ENCODE data around the gene SETX.

SETX gene

GRCh38 chr9:132346177-132346576 is 8.6 kb downstream of the SETX start:
- no peak overlapping the region for H3K27ac ChIP-seq
- H4K20me1 ChIP-seq (ENCODE audit: insufficient read depth), result no peaks in the 10 kb centered on the region
- peaks cover 10% of the 10 kb centered on the region; the same call in 1 of the 2 replicates for H3K79me2 ChIP-seq (ENCODE audit: insufficient read depth, low read depth)
- no peak overlapping the region for H3K4me2 ChIP-seq
- H3K4me3 ChIP-seq (IDR thresholded peaks at IDR 0.05; ENCODE audit: insufficient read depth, low read depth, low read length), result no peak overlapping the region
- no peak overlapping the region for H3K9ac ChIP-seq
- no peak overlapping the region for H2AFZ ChIP-seq (ENCODE audit: low read depth)
- peaks cover 29% of the 10 kb centered on the region for H3K4me1 ChIP-seq (ENCODE audit: low read depth, poor library complexity, severe bottlenecking)
- H3K36me3 ChIP-seq (ENCODE audit: insufficient read depth), result no peaks in the 10 kb centered on the region; the same call in none of the 2 replicates
- no peaks in the 10 kb centered on the region for H3K27me3 ChIP-seq (ENCODE audit: insufficient read depth, low read depth)
- TF ChIP-seq, protein P1, sequence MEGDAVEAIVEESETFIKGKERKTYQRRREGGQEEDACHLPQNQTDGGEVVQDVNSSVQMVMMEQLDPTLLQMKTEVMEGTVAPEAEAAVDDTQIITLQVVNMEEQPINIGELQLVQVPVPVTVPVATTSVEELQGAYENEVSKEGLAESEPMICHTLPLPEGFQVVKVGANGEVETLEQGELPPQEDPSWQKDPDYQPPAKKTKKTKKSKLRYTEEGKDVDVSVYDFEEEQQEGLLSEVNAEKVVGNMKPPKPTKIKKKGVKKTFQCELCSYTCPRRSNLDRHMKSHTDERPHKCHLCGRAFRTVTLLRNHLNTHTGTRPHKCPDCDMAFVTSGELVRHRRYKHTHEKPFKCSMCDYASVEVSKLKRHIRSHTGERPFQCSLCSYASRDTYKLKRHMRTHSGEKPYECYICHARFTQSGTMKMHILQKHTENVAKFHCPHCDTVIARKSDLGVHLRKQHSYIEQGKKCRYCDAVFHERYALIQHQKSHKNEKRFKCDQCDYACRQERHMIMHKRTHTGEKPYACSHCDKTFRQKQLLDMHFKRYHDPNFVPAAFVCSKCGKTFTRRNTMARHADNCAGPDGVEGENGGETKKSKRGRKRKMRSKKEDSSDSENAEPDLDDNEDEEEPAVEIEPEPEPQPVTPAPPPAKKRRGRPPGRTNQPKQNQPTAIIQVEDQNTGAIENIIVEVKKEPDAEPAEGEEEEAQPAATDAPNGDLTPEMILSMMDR (conservative IDR thresholded peaks at IDR 0.05; ENCODE audit: low read depth, low read length), result no peak

DNA sequence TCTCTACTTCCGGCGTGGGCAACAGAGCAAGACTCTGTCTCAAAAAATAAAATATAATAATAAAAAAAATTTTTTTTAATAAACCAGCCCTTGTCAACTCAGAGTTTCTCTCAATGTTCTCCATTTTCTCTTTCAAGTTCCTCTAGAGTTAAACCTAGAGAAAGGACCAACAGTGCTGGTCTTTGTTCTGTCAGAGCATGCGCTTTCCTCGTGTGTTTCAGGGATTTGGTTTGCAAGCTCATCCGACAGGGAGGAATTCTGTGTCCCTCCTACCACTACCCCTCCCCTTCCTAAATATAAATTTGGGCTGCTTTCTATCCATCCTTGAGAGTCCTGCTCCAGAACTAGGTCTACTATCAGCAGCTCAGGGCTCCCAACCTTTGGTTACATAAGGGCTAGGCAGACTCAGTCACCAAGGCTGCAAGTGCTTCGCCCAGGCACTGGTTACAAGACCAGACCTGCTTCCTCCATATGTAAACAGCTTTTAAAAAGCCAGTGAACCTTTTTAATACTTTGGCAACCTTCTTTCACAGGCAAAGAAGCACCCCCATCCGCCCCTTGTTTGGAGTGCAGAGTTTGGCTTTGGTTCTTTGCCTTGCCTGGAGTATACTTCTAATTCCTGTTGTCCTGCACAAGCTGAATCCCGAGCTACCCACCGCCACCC is 13.5 kb downstream of the SETX start:
- Histone ChIP-seq H3K36me3 (ENCODE audit: insufficient read depth) (no peaks in the 10 kb centered on the region; the same call in none of the 2 replicates), H3K79me2 (ENCODE audit: insufficient read depth, low read depth) (no peaks in the 10 kb centered on the region), H2AFZ (ENCODE audit: low read depth) (no peak overlapping the region), H3K4me3 (IDR thresholded peaks at IDR 0.05; ENCODE audit: insufficient read depth, low read depth, low read length) (no peak overlapping the region), H3K9ac (no peak overlapping the region), H3K27me3 (ENCODE audit: insufficient read depth, low read depth) (no peaks in the 10 kb centered on the region), H3K4me2 (no peak overlapping the region), H4K20me1 (ENCODE audit: insufficient read depth) (no peaks in the 10 kb centered on the region), H3K27ac (no peak overlapping the region), H3K4me1 (ENCODE audit: low read depth, poor library complexity, severe bottlenecking) (no peaks in the 10 kb centered on the region)
- TF ChIP-seq, protein P1 (conservative IDR thresholded peaks at IDR 0.05; ENCODE audit: low read depth, low read length), result no peak

GRCh38 chr9:132334364-132334763 is 20.4 kb downstream of the SETX start:
- Histone ChIP-seq H3K9ac (no peak overlapping the region), H4K20me1 (ENCODE audit: insufficient read depth) (no peaks in the 10 kb centered on the region), H3K79me2 (ENCODE audit: insufficient read depth, low read depth) (no peaks in the 10 kb centered on the region), H3K27me3 (ENCODE audit: insufficient read depth, low read depth) (no peaks in the 10 kb centered on the region), H3K4me3 (IDR thresholded peaks at IDR 0.05; ENCODE audit: insufficient read depth, low read depth, low read length) (no peak overlapping the region), H3K27ac (no peak overlapping the region), H3K4me2 (no peak overlapping the region), H2AFZ (ENCODE audit: low read depth) (no peak overlapping the region), H3K4me1 (ENCODE audit: low read depth, poor library complexity, severe bottlenecking) (no peaks in the 10 kb centered on the region), H3K36me3 (ENCODE audit: insufficient read depth) (peaks cover 14% of the 10 kb centered on the region; the same call in 1 of the 2 replicates)
- TF ChIP-seq, protein P1 (conservative IDR thresholded peaks at IDR 0.05; ENCODE audit: low read depth, low read length), result no peak

GRCh38 chr9:132333556-132333955 is 21.2 kb downstream of the SETX start:
- Histone ChIP-seq H3K36me3 (ENCODE audit: insufficient read depth) (peaks cover 22% of the 10 kb centered on the region; the same call in 1 of the 2 replicates), H2AFZ (ENCODE audit: low read depth) (no peak overlapping the region), H3K27ac (no peak overlapping the region), H3K4me3 (IDR thresholded peaks at IDR 0.05; ENCODE audit: insufficient read depth, low read depth, low read length) (no peak overlapping the region), H4K20me1 (ENCODE audit: insufficient read depth) (no peaks in the 10 kb centered on the region), H3K4me2 (no peak overlapping the region), H3K79me2 (ENCODE audit: insufficient read depth, low read depth) (no peaks in the 10 kb centered on the region), H3K4me1 (ENCODE audit: low read depth, poor library complexity, severe bottlenecking) (no peaks in the 10 kb centered on the region), H3K27me3 (ENCODE audit: insufficient read depth, low read depth) (no peaks in the 10 kb centered on the region), H3K9ac (no peak overlapping the region)
- TF ChIP-seq, protein P1 (conservative IDR thresholded peaks at IDR 0.05; ENCODE audit: low read depth, low read length), result no peak
